Muscle layer of duodenum (tissue), 2 donors: ENCODE data around the gene AIDA.

Experiments
- H3K27ac ChIP-seq: one replicate; pipeline ENCODE4 v1.7.0; 2013; ENCODE audit warnings: mild to moderate bottlenecking, low read length
- H3K27me3 ChIP-seq: one replicate; pipeline ENCODE4 v1.7.0; 2013; ENCODE audit warnings: low read depth, mild to moderate bottlenecking, control low read depth, low read length
- H3K36me3 ChIP-seq, 2 donors: one replicate each; pipeline ENCODE4 v1.7.0; 2013; ENCODE audit warnings: low read length in 2 of 2, control low read depth in 1 of 2, mild to moderate bottlenecking in 1 of 2; ENCODE audit not compliant: insufficient read depth in 2 of 2, control insufficient read depth in 1 of 2
- H3K4me1 ChIP-seq, 2 donors: one replicate each; pipeline ENCODE4 v1.7.0; 2013; ENCODE audit warnings: low read length in 2 of 2, mild to moderate bottlenecking in 2 of 2, control low read depth in 1 of 2, moderate library complexity in 1 of 2; ENCODE audit not compliant: insufficient read depth in 2 of 2, control insufficient read depth in 1 of 2
- H3K4me3 ChIP-seq, 2 donors: one replicate each; pipeline ENCODE4 v1.7.0; 2013; ENCODE audit warnings: low read length in 2 of 2, low read depth in 1 of 2, mild to moderate bottlenecking in 1 of 2
- H3K9me3 ChIP-seq, 2 donors: one replicate each; pipeline ENCODE4 v1.7.0; 2013; ENCODE audit warnings: low read length in 2 of 2, control low read depth in 1 of 2, mild to moderate bottlenecking in 1 of 2; ENCODE audit not compliant: control insufficient read depth in 1 of 2
- donor health status: healthy.

AIDA gene

GRCh38 chr1:222642468-222642867, 69.8 kb downstream of the AIDA start:
- peaks cover 7 to 9% of the 10 kb centered on the region in 2 donors for H3K4me1 ChIP-seq
- H3K4me3 ChIP-seq, result no peak overlapping the region
- H3K27me3 ChIP-seq, result no peaks in the 10 kb centered on the region
- no peak overlapping the region for H3K27ac ChIP-seq
- H3K36me3 ChIP-seq, result no peaks in the 10 kb centered on the region
- H3K9me3 ChIP-seq, result no peaks in the 10 kb centered on the region

- no peaks in the 10 kb centered on the region for H3K9me3 ChIP-seq
- no peak overlapping the region for H3K4me3 ChIP-seq
- peaks cover 7 to 9% of the 10 kb centered on the region in 2 donors for H3K4me1 ChIP-seq
- H3K36me3 ChIP-seq, result no peaks in the 10 kb centered on the region
- H3K27ac ChIP-seq, result no peak overlapping the region
- H3K27me3 ChIP-seq, result no peaks in the 10 kb centered on the region
Observed at GRCh38 chr1:222641269-222641948, 70.9 kb downstream of the AIDA start.

- no peak overlapping the region for H3K27ac ChIP-seq
- no peak overlapping the region for H3K4me3 ChIP-seq
- no peaks in the 10 kb centered on the region for H3K4me1 ChIP-seq
- no peaks in the 10 kb centered on the region for H3K9me3 ChIP-seq
- H3K36me3 ChIP-seq, result peaks cover 27 to 34% of the 10 kb centered on the region in 2 donors
- no peaks in the 10 kb centered on the region for H3K27me3 ChIP-seq
Observed at GRCh38 chr1:222634180-222635013, 77.9 kb downstream of the AIDA start.

GRCh38 chr1:222632749-222633148, 79.5 kb downstream of the AIDA start:
- Histone ChIP-seq H3K9me3 (no peaks in the 10 kb centered on the region), H3K36me3 (peaks cover 37 to 50% of the 10 kb centered on the region in 2 donors), H3K27me3 (no peaks in the 10 kb centered on the region), H3K4me1 (no peaks in the 10 kb centered on the region), H3K27ac (no peak overlapping the region), H3K4me3 (no peak overlapping the region)

- Histone ChIP-seq H3K9me3 (no peaks in the 10 kb centered on the region), H3K36me3 (peaks cover 42 to 60% of the 10 kb centered on the region in 2 donors), H3K27me3 (no peaks in the 10 kb centered on the region), H3K4me1 (no peaks in the 10 kb centered on the region), H3K4me3 (no peak overlapping the region), H3K27ac (no peak overlapping the region)
Observed at GRCh38 chr1:222631611-222632208, 80.6 kb downstream of the AIDA start.

GRCh38 chr1:222629921-222630535, 82.3 kb downstream of the AIDA start:
- H3K4me3 ChIP-seq, result no peak overlapping the region
- no peak overlapping the region for H3K27ac ChIP-seq

GRCh38 chr1:222627232-222627631, 85.1 kb downstream of the AIDA start:
- H3K9me3 ChIP-seq, result no peaks in the 10 kb centered on the region
- H3K4me3 ChIP-seq, result no peak overlapping the region
- no peaks in the 10 kb centered on the region for H3K27me3 ChIP-seq
- peaks cover 51 to 56% of the 10 kb centered on the region in 2 donors for H3K36me3 ChIP-seq
- H3K4me1 ChIP-seq, result no peaks in the 10 kb centered on the region
- H3K27ac ChIP-seq, result no peak overlapping the region

More at GRCh38 chr1:222629921-222630535, 82.3 kb downstream of the AIDA start:
- Histone ChIP-seq H3K36me3 (peaks cover 49 to 69% of the 10 kb centered on the region in 2 donors), H3K4me1 (no peaks in the 10 kb centered on the region), H3K27me3 (no peaks in the 10 kb centered on the region), H3K9me3 (no peaks in the 10 kb centered on the region)

- no peak overlapping the region for H3K27ac ChIP-seq
- no peak overlapping the region for H3K4me3 ChIP-seq
- no peaks in the 10 kb centered on the region for H3K9me3 ChIP-seq
- H3K36me3 ChIP-seq, result peaks cover 37 to 43% of the 10 kb centered on the region in 2 donors
- peaks cover 0 to 8% of the 10 kb centered on the region in 2 donors for H3K4me1 ChIP-seq
- H3K27me3 ChIP-seq, result no peaks in the 10 kb centered on the region
Observed at GRCh38 chr1:222624214-222624613, 88.1 kb downstream of the AIDA start.

GRCh38 chr1:222623458-222623857, 88.8 kb downstream of the AIDA start:
- H3K9me3 ChIP-seq, result no peaks in the 10 kb centered on the region
- H3K27ac ChIP-seq, result no peak overlapping the region
- no peaks in the 10 kb centered on the region for H3K27me3 ChIP-seq
- H3K4me1 ChIP-seq, result peaks cover 0 to 14% of the 10 kb centered on the region in 2 donors
- H3K4me3 ChIP-seq, result no peak overlapping the region
- H3K36me3 ChIP-seq, result peaks cover 33 to 35% of the 10 kb centered on the region in 2 donors

GRCh38 chr1:222622765-222623164, 89.5 kb downstream of the AIDA start:
- Histone ChIP-seq H3K27ac (no peak overlapping the region), H3K4me1 (peaks cover 0 to 14% of the 10 kb centered on the region in 2 donors), H3K27me3 (no peaks in the 10 kb centered on the region), H3K4me3 (no peak overlapping the region), H3K9me3 (no peaks in the 10 kb centered on the region), H3K36me3 (peaks cover 27 to 29% of the 10 kb centered on the region in 2 donors)

GRCh38 chr1:222620566-222620965, 91.7 kb downstream of the AIDA start:
- Histone ChIP-seq H3K36me3 (peaks cover 9 to 14% of the 10 kb centered on the region in 2 donors), H3K27me3 (no peaks in the 10 kb centered on the region), H3K4me1 (peaks cover 0 to 21% of the 10 kb centered on the region in 2 donors), H3K4me3 (no peak overlapping the region), H3K27ac (no peak overlapping the region), H3K9me3 (no peaks in the 10 kb centered on the region)
